22Rv1 (cell line): ENCODE measurements around the gene DDR1.

Source experiments
- ZFX ChIP-seq: fragments of 450-650 bp; IDR thresholded peaks from 2 replicates; pipeline ENCODE4 v1.6.1; 2017; ENCODE audit warnings: antibody characterized with exemption, borderline replicate concordance
- TF ChIP-seq, protein P1 (sequence below): fragments of 450-650 bp; IDR thresholded peaks from 2 replicates; pipeline ENCODE4 v1.5.1; 2017; ENCODE audit warnings: mild to moderate bottlenecking

DNA sequence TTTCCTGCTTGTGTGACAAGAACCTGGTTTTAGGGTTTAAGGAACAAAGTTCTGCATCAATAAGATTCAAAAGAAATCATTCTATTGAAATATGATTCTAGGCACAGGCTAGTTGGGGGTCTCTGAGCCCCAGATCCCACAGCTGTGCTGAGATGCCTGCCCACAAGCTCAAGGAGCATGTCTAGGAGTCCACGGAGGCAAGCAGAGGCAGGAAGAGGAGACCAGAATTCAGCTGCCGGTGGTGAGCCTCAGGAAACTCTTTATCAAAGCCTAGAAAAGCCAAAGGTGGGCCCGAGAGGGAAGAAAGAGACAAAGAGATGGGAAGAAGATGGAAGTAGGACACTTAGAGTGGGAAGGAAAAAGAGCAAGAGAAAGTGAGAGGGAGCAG is 40.7 kb upstream of the DDR1 start:
- TF ChIP-seq, protein P1, sequence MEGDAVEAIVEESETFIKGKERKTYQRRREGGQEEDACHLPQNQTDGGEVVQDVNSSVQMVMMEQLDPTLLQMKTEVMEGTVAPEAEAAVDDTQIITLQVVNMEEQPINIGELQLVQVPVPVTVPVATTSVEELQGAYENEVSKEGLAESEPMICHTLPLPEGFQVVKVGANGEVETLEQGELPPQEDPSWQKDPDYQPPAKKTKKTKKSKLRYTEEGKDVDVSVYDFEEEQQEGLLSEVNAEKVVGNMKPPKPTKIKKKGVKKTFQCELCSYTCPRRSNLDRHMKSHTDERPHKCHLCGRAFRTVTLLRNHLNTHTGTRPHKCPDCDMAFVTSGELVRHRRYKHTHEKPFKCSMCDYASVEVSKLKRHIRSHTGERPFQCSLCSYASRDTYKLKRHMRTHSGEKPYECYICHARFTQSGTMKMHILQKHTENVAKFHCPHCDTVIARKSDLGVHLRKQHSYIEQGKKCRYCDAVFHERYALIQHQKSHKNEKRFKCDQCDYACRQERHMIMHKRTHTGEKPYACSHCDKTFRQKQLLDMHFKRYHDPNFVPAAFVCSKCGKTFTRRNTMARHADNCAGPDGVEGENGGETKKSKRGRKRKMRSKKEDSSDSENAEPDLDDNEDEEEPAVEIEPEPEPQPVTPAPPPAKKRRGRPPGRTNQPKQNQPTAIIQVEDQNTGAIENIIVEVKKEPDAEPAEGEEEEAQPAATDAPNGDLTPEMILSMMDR: no peak
- no peak for TF ChIP-seq ZFX
